Transverse colon (tissue), 3 donors: ENCODE results near the gene SFMBT1.

Source experiments
- CTCF ChIP-seq, 5 experiments: fragments of 200-600 bp in 3 of 5; fragments of 450-650 bp in 2 of 5; sonication (generic) in 3 of 5; IDR thresholded peaks; 1 replicate in 2 of 5; 2 replicates in 3 of 5; pipeline ENCODE4 v1.5.1; 2016 to 2017; ENCODE audit warnings: antibody characterized with exemption in 5 of 5, inconsistent platforms in 3 of 5, mild to moderate bottlenecking in 2 of 5, moderate library complexity in 1 of 5
- POLR2A ChIP-seq: fragments of 450-650 bp; IDR thresholded peaks from one replicate; pipeline ENCODE4 v1.6.1; 2016; ENCODE audit warnings: antibody characterized with exemption, mild to moderate bottlenecking, moderate library complexity

GRCh38 chr3:53035825-53036619 lies 9.9 kb downstream of the SFMBT1 start:
- no peak for TF ChIP-seq CTCF (IDR thresholded peaks at IDR 0.05)
- no peak for TF ChIP-seq POLR2A
